ENCODE measurements around the gene KANSL3.

GRCh38 chr2:96548558-96549465, 89.3 kb downstream of the KANSL3 start:
- TF ChIP-seq POLR2A (IDR thresholded peaks at IDR 0.05) (no peak), CTCF (IDR thresholded peaks at IDR 0.05) (no peak)

Data from testis (tissue), 2 donors.